CD4-positive, alpha-beta T cell treated with Interleukin-4 for 4 hours (primary cell): ENCODE measurements around the gene RBMX.
"Not testable (repeated sequence)": the region's sequence is repeated elsewhere in the genome, so short reads cannot be mapped to it uniquely, and the experiment has no call there.

Experiments used
- DNase-seq: peaks from one replicate; pipeline ENCODE4 v3.0.0-alpha.2; 2020

The RBMX gene

DNA sequence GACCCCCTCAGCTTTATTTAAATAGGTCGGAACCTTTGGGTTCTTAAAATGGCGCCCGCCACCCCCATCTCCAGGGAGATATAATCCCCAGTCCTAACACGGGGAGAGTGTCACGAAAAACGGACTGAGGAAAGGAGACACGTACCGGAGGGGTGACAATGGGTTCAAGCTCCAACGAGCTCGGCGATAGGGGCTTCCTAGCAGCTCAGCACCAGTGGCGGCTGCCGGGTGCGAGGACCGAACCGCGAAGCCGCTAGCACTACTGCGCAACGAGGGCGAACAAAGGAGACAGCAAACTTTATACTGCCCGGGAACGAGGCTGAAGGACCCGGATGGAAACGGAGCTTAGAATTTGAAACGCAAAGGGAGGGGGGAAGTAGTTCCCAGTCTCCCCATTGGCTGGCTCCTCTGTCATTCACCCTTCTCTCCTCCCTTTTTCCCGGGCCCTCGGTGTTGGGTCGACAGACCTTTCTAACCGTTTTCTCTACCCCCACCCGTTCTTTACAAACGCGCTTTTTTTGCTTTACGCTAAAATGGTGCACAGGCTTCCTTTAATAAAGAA lies at the start of gene RBMX:
Gene RBMX (minus strand): TSS at position 274 of the 562 bp plus-strand sequence. CDS start 1,298 bp downstream, outside the sequence.
- peak; percentile 93 for DNase-seq

GRCh38 chrX:136921438-136921837 lies 40.9 kb upstream of the RBMX start:
- DNase-seq, result not testable (repeated sequence)

- no peak for DNase-seq
These were observed 39.5 kb upstream of the RBMX start for GRCh38 chrX:136920001-136920400.

- DNase-seq, result no peak
These were observed 36.3 kb upstream of the RBMX start for GRCh38 chrX:136916827-136917226.

DNA sequence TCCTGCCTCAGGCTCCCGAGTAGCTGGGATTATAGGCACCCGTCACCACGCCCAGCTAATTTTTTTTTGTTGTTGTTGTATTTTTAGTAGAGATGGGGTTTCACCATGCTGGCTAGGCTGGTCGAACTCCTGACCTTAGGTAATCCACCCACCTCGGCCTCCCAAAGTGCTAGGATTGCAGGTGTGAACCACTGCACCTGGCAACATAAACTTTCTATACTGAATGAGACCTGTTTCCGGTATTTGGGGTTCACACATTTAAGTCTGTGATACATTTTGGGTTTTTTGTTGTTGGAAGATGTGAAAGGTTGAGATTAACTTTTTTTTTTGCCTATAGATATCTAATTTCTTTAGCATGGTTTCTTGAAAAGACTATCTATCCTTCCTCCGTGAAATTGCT lies 31.1 kb upstream of the RBMX start:
- peak; percentile 14 for DNase-seq

- no peak for DNase-seq
These were observed 30.7 kb upstream of the RBMX start for GRCh38 chrX:136911253-136911652.

- no peak for DNase-seq
These were observed 30.1 kb upstream of the RBMX start for GRCh38 chrX:136910565-136911035.

GRCh38 chrX:136909706-136910564 lies 29.4 kb upstream of the RBMX start:
- DNase-seq, result peak; percentile 61

GRCh38 chrX:136909119-136909705 lies 28.7 kb upstream of the RBMX start:
- DNase-seq, result peak; percentile 65

GRCh38 chrX:136907621-136908020 lies 27.1 kb upstream of the RBMX start:
- DNase-seq, result no peak

GRCh38 chrX:136906921-136907510 lies 26.5 kb upstream of the RBMX start:
- no peak for DNase-seq

DNA sequence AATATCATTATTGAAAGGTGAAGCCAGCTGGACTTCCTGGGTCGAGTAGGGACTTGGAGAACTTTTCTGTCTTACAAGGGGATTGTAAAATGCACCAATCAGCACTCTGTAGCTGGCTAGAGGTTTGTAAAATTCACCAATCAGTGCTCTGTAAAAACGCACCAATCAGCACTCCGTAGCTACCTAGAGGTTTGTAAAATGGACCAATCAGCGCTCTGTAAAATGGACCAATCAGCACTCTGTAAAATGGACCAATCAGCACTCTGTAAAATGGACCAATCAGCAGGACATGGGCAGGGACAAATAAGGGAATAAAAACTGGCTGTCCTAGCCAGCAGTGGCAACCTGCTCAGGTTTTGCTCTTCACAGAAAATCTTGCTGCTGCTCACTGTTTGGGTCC lies 23.5 kb upstream of the RBMX start:
- not testable (repeated sequence) for DNase-seq

GRCh38 chrX:136900071-136900470 lies 19.5 kb upstream of the RBMX start:
- DNase-seq, result not testable (repeated sequence)

- DNase-seq, result no peak
These were observed 18.7 kb upstream of the RBMX start for GRCh38 chrX:136899221-136899620.

DNA sequence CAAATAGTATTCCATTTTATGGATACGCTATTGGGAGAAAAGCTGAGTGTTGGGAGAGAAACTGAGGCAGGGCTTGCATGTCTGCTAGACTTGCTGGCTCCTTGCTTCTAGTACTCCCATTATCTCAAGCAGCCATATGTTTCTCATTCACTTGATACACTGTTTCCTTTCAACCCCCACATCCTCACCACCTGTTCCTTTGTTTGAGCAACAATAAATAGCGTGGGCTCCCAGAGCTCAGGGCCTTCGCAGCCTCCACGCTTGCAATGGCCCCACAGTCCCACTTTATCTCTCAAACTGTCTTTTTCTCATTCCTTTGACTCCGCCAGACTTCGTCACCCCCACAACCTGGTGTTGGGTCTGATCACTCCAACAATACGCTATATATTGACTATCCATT lies 18.2 kb upstream of the RBMX start:
- DNase-seq, result not testable (repeated sequence)

DNA sequence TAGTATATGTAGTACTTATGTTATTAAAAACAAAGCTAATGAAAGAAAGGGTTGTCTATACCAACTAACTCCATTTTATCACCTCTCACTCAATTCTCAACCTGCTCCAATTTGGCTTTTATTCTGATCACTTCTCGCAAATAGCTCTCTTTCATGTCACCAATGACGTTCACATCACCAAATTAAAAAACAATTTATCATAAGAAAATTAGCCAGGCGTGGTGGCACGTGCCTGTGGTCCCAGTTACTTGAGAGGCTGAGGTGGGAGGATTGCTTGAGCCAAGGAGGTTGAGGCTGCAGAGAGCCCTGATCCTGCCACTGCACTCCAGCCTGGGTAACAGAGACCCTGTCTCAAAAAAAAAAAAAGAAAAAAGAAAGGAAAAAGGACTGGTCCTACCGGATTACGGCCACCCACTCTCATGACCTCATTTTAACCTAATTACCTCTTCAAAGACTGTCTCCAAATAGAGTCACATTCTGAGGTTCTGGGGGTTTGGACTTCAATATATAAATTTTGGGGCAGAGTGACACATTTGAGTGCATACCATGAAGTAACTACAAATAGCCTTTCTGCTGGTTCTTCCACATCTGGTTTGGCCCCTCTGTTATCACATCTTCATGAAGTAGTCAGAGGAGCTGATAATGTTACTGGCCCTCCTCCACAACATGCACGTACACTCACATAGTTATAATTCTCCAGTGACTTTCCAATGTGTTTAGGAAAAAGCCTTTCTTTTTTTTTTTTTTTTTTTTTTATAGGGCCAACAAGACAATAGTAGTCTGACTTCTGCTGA lies 15.8 kb upstream of the RBMX start:
- no peak for DNase-seq

- DNase-seq, result no peak
These were observed 11.9 kb upstream of the RBMX start for GRCh38 chrX:136892412-136892811.

GRCh38 chrX:136890596-136890995 lies 10.1 kb upstream of the RBMX start:
- DNase-seq, result not testable (repeated sequence)

- no peak for DNase-seq
These were observed 8.7 kb upstream of the RBMX start for GRCh38 chrX:136889269-136889668.

GRCh38 chrX:136880003-136880451 lies 498 bp downstream of the RBMX start:
- DNase-seq, result peak; percentile 48

GRCh38 chrX:136879001-136879687 lies 1.4 kb downstream of the RBMX start:
- DNase-seq, result peak; percentile 14

DNA sequence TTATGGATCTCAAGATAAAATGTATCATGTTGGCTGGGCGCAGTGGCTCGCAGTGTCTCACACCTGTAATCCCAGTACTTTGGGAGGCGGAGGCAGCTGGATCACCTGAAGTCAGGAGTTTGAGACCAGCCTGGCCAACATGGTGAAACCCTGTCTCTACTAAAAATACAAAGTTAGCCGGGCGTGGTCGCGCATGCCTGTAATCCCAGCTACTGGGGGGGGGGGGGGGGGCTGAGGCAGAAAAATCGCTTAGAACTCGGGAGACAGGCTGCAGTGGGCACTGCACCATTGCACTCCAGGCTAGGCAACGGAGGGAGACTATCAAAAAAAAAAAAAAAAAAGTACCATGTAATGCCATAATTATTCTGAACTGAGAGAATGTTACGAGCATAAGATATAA lies 2.1 kb downstream of the RBMX start:
- DNase-seq, result no peak
